ENCODE results near the gene PILRA.

The PILRA gene

DNA sequence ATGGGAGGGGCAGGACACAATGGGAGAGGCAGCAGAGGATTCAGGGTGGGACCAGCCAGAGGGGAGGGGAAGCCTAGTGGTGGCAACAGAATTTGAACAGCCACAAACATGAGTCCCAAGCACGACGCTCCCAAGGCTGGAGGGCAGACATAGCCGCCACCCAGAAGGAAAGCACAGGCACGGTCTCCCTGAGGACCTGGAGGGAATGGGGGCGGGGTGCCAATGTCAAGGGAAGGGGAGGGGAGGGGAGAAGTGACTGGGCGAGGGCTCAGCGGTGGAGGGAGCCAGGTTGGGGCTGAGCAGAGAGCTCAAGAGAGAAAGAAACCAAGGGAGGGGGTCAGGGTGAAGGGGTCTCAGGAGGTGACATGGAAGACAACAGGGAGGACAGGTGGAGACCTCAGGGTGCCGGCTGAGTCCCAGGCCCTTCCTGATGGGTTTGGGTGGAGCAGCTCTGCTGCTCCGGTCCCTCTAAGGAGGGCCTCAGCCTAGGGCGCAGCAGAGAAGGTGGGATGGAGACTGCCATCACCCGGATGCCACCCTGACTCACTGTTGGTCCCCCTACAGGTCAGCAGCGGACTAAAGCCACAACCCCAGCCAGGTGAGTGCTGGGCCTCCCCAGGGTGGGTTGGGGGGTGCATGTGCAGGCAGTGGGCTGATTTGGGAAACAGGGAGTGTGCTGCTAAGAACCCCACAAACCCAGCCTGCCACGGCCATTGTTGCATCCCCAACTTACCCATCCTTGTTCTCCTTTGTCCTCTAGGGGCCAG is 24.2 kb downstream of the PILRA start:
- H3K9me3 ChIP-seq (ENCODE audit: control insufficient read depth, insufficient read depth, low read depth, low read length), result no peaks in the 10 kb centered on the region
- peaks cover 6% of the 10 kb centered on the region; the same call in 1 of the 2 replicates for H3K27me3 ChIP-seq (ENCODE audit: control insufficient read depth, insufficient read depth, low read length)
- 0 out of 2 replicates have a peak, but pooled peaks cover 7% of the 10 kb centered on the region for H3K4me1 ChIP-seq (ENCODE audit: control insufficient read depth, insufficient read depth, low read length)
- H3K4me3 ChIP-seq (ENCODE audit: low read depth, low read length), result no peak overlapping the region
- no peak overlapping the region for H3K9ac ChIP-seq (ENCODE audit: low read length)
- no peaks in the 10 kb centered on the region for H3K36me3 ChIP-seq (ENCODE audit: control insufficient read depth, insufficient read depth, low read length)
- no peak overlapping the region for H3K27ac ChIP-seq (ENCODE audit: low read depth, low read length)

DNA sequence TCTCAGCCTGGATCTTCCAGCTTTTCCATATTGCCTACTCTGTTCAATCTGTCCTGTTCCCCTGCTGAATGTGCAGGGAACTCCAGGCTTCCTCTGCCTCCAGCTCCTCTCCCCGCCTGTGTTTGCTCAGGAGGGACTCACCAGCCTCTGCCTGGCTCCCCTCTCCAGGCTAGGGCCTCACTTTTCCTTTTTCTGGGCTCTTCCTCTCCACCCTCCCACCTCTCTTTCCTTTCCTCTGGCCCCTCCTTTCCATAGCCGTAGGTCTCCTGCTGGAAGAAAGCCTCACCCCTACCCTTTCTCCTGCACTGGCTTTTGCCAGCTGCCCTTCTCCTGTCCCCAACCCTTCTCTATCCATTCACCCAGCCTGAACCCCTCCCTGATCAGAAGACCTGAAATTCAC is 25.0 kb downstream of the PILRA start:
- H3K27me3 ChIP-seq (ENCODE audit: control insufficient read depth, insufficient read depth, low read length), result peaks cover 6% of the 10 kb centered on the region; the same call in 1 of the 2 replicates
- no peak overlapping the region for H3K9ac ChIP-seq (ENCODE audit: low read length)

DNA sequence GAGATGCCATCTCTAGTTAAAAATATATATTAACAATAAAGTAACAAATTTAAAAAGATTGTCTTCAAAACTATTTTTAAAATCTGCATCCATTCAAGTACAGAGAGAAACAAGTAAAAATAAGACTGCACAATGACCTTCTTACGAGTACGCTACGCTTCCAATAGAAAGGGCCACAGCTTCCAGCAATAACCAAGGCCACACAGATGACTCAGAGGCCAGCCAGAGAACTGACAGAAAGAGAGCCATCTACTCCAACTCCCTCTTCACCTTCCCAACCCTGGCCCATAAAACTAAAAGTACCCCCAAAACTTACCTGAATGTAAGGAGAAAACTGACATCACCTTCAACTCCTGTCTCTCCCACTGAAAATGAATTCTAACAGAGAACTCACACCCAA is 26.8 kb downstream of the PILRA start:
- H3K27me3 ChIP-seq (ENCODE audit: control insufficient read depth, insufficient read depth, low read length), result peaks cover 6% of the 10 kb centered on the region; the same call in 1 of the 2 replicates
- H3K9ac ChIP-seq (ENCODE audit: low read length), result no peak overlapping the region
- no peaks in the 10 kb centered on the region for H3K9me3 ChIP-seq (ENCODE audit: control insufficient read depth, insufficient read depth, low read depth, low read length)
- H3K4me3 ChIP-seq (ENCODE audit: low read depth, low read length), result no peak overlapping the region
- H3K36me3 ChIP-seq (ENCODE audit: control insufficient read depth, insufficient read depth, low read length), result no peaks in the 10 kb centered on the region
- H3K27ac ChIP-seq (ENCODE audit: low read depth, low read length), result no peak overlapping the region
- H3K4me1 ChIP-seq (ENCODE audit: control insufficient read depth, insufficient read depth, low read length), result 0 out of 2 replicates have a peak, but pooled peaks cover 7% of the 10 kb centered on the region

More for the DNA sequence above, 25.0 kb downstream of the PILRA start:
- Histone ChIP-seq H3K36me3 (ENCODE audit: control insufficient read depth, insufficient read depth, low read length) (no peaks in the 10 kb centered on the region), H3K27ac (ENCODE audit: low read depth, low read length) (no peak overlapping the region), H3K9me3 (ENCODE audit: control insufficient read depth, insufficient read depth, low read depth, low read length) (no peaks in the 10 kb centered on the region), H3K4me1 (ENCODE audit: control insufficient read depth, insufficient read depth, low read length) (0 out of 2 replicates have a peak, but pooled peaks cover 7% of the 10 kb centered on the region), H3K4me3 (ENCODE audit: low read depth, low read length) (no peak overlapping the region)

DNA sequence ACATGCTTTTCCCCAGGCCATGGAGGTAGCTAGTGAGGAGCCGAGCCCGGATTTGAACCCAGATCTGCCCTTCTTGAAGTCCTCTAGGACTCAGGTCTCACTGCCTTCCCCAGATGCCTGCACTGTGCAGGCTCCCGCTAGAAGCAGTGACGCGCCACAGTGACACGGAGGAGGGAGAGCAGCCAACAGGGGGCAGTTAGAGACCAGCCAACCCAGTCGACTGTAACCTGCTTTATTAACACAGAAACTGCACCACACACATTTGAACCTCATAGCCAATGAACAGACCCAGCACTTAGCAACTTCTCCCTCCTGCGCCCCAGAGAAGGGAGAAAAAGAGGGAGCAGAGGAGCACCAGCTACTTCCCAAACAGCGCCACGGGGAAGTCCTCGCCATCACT is 27.4 kb downstream of the PILRA start:
- no peak overlapping the region for H3K27ac ChIP-seq (ENCODE audit: low read depth, low read length)
- no peaks in the 10 kb centered on the region for H3K9me3 ChIP-seq (ENCODE audit: control insufficient read depth, insufficient read depth, low read depth, low read length)
- H3K4me3 ChIP-seq (ENCODE audit: low read depth, low read length), result no peak overlapping the region
- no peaks in the 10 kb centered on the region for H3K36me3 ChIP-seq (ENCODE audit: control insufficient read depth, insufficient read depth, low read length)
- peaks cover 6% of the 10 kb centered on the region; the same call in 1 of the 2 replicates for H3K27me3 ChIP-seq (ENCODE audit: control insufficient read depth, insufficient read depth, low read length)
- H3K4me1 ChIP-seq (ENCODE audit: control insufficient read depth, insufficient read depth, low read length), result 0 out of 2 replicates have a peak, but pooled peaks cover 7% of the 10 kb centered on the region
- no peak overlapping the region for H3K9ac ChIP-seq (ENCODE audit: low read length)

- no peaks in the 10 kb centered on the region for H3K9me3 ChIP-seq (ENCODE audit: control insufficient read depth, insufficient read depth, low read depth, low read length)
- H3K4me3 ChIP-seq (ENCODE audit: low read depth, low read length), result no peak overlapping the region
- peaks cover 6% of the 10 kb centered on the region; the same call in 1 of the 2 replicates for H3K27me3 ChIP-seq (ENCODE audit: control insufficient read depth, insufficient read depth, low read length)
- no peaks in the 10 kb centered on the region for H3K36me3 ChIP-seq (ENCODE audit: control insufficient read depth, insufficient read depth, low read length)
- H3K4me1 ChIP-seq (ENCODE audit: control insufficient read depth, insufficient read depth, low read length), result 0 out of 2 replicates have a peak, but pooled peaks cover 7% of the 10 kb centered on the region
- no peak overlapping the region for H3K9ac ChIP-seq (ENCODE audit: low read length)
- H3K27ac ChIP-seq (ENCODE audit: low read depth, low read length), result no peak overlapping the region
Observed at GRCh38 chr7:100401811-100402210, 28.5 kb downstream of the PILRA start.

DNA sequence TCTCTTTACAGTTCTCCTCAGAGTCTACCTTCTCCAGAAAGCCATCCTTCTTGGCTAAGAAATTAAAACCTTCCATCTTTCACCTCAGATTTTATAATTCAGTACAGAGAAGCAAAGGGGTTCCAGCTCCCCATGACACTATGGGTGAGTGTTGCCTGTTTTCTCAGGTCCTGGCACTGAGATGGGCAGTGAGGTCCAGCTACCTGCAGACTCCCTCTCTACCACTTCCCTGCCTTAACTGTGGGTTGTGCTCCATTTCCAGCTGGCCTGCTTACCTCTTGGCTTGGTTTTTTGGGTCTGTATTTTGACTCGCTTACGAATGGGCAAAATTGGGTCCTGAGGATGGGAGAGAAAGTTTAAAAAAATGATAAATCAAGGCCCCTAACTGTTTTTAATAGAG is 29.0 kb downstream of the PILRA start:
- Histone ChIP-seq H3K4me1 (ENCODE audit: control insufficient read depth, insufficient read depth, low read length) (peaks cover 8% of the 10 kb centered on the region; the same call in 1 of the 2 replicates), H3K27me3 (ENCODE audit: control insufficient read depth, insufficient read depth, low read length) (peaks cover 6% of the 10 kb centered on the region; the same call in 1 of the 2 replicates)

GRCh38 chr7:100406767-100407166 is 33.5 kb downstream of the PILRA start:
- no peak overlapping the region for H3K9ac ChIP-seq (ENCODE audit: low read length)
- H3K4me3 ChIP-seq (ENCODE audit: low read depth, low read length), result no peak overlapping the region
- peaks cover 3% of the 10 kb centered on the region; the same call in 1 of the 2 replicates for H3K4me1 ChIP-seq (ENCODE audit: control insufficient read depth, insufficient read depth, low read length)
- H3K9me3 ChIP-seq (ENCODE audit: control insufficient read depth, insufficient read depth, low read depth, low read length), result no peaks in the 10 kb centered on the region
- H3K27ac ChIP-seq (ENCODE audit: low read depth, low read length), result no peak overlapping the region
- no peaks in the 10 kb centered on the region for H3K36me3 ChIP-seq (ENCODE audit: control insufficient read depth, insufficient read depth, low read length)
- peaks cover 22% of the 10 kb centered on the region; the same call in 1 of the 2 replicates for H3K27me3 ChIP-seq (ENCODE audit: control insufficient read depth, insufficient read depth, low read length)

More for the DNA sequence above, 29.0 kb downstream of the PILRA start:
- no peak overlapping the region for H3K27ac ChIP-seq (ENCODE audit: low read depth, low read length)
- H3K9ac ChIP-seq (ENCODE audit: low read length), result no peak overlapping the region
- no peaks in the 10 kb centered on the region for H3K36me3 ChIP-seq (ENCODE audit: control insufficient read depth, insufficient read depth, low read length)
- H3K4me3 ChIP-seq (ENCODE audit: low read depth, low read length), result no peak overlapping the region
- H3K9me3 ChIP-seq (ENCODE audit: control insufficient read depth, insufficient read depth, low read depth, low read length), result no peaks in the 10 kb centered on the region

GRCh38 chr7:100407285-100408180 is 34.2 kb downstream of the PILRA start:
- H3K27ac ChIP-seq (ENCODE audit: low read depth, low read length), result no peak overlapping the region
- no peak overlapping the region for H3K4me3 ChIP-seq (ENCODE audit: low read depth, low read length)
- H3K9ac ChIP-seq (ENCODE audit: low read length), result no peak overlapping the region
- no peaks in the 10 kb centered on the region for H3K9me3 ChIP-seq (ENCODE audit: control insufficient read depth, insufficient read depth, low read depth, low read length)
- H3K4me1 ChIP-seq (ENCODE audit: control insufficient read depth, insufficient read depth, low read length), result peaks cover 3% of the 10 kb centered on the region; the same call in 1 of the 2 replicates
- peaks cover 21% of the 10 kb centered on the region; the same call in 1 of the 2 replicates for H3K27me3 ChIP-seq (ENCODE audit: control insufficient read depth, insufficient read depth, low read length)
- no peaks in the 10 kb centered on the region for H3K36me3 ChIP-seq (ENCODE audit: control insufficient read depth, insufficient read depth, low read length)

GRCh38 chr7:100411101-100411500 is 37.8 kb downstream of the PILRA start:
- no peaks in the 10 kb centered on the region for H3K36me3 ChIP-seq (ENCODE audit: control insufficient read depth, insufficient read depth, low read length)
- H3K9ac ChIP-seq (ENCODE audit: low read length), result no peak overlapping the region
- peaks cover 21% of the 10 kb centered on the region; the same call in 1 of the 2 replicates for H3K27me3 ChIP-seq (ENCODE audit: control insufficient read depth, insufficient read depth, low read length)
- no peak overlapping the region for H3K4me3 ChIP-seq (ENCODE audit: low read depth, low read length)
- peaks cover 3% of the 10 kb centered on the region; the same call in 1 of the 2 replicates for H3K4me1 ChIP-seq (ENCODE audit: control insufficient read depth, insufficient read depth, low read length)
- H3K27ac ChIP-seq (ENCODE audit: low read depth, low read length), result no peak overlapping the region
- no peaks in the 10 kb centered on the region for H3K9me3 ChIP-seq (ENCODE audit: control insufficient read depth, insufficient read depth, low read depth, low read length)

DNA sequence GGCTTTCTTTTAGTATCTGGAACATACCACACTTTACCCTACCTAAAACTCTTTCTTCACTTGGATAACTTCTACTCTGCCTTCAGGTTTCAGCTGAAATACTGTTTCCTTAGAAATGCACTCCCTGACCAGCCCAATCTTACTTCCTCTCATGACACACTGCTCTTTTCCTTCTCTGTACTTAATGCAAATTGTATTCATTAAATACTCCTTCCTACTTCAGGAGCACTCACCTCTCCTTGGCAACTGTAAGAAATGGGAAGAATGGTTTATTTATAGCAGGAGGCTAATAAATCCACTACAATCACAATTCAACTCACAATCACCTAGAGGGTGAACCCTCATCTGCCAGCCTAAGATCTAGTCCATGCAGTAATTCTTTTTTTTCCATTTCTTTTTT is 40.1 kb downstream of the PILRA start:
- peaks cover 21% of the 10 kb centered on the region; the same call in 1 of the 2 replicates for H3K27me3 ChIP-seq (ENCODE audit: control insufficient read depth, insufficient read depth, low read length)
- no peaks in the 10 kb centered on the region for H3K9me3 ChIP-seq (ENCODE audit: control insufficient read depth, insufficient read depth, low read depth, low read length)
- H3K27ac ChIP-seq (ENCODE audit: low read depth, low read length), result no peak overlapping the region
- no peaks in the 10 kb centered on the region for H3K36me3 ChIP-seq (ENCODE audit: control insufficient read depth, insufficient read depth, low read length)
- no peak overlapping the region for H3K4me3 ChIP-seq (ENCODE audit: low read depth, low read length)
- no peaks in the 10 kb centered on the region for H3K4me1 ChIP-seq (ENCODE audit: control insufficient read depth, insufficient read depth, low read length)
- no peak overlapping the region for H3K9ac ChIP-seq (ENCODE audit: low read length)
